Activated naive CD4-positive, alpha-beta T cell treated with anti-CD3 and anti-CD28 coated beads, Interleukin-2, amount 10 ng/mL, durations not matched to agents 7 days and 5 days (primary cell): ENCODE results near the gene NRIP1.

Experiments used
- CTCF ChIA-PET: fragments of 350-600 bp; sonication (Branson Sonifier 250); formaldehyde crosslinking; loops from one replicate; lab custom pipeline; 2021; ENCODE audit warnings: antibody characterized with exemption; lab: Charles Lee
- DNase-seq: peaks from one replicate; pipeline ENCODE4 v3.0.0-alpha.2; 2020
- H3K27ac Mint-ChIP-seq: one replicate; pipeline ENCODE4 v1.8.0; 2021; ENCODE audit warnings: mild to moderate bottlenecking, moderate library complexity, mixed read lengths
- H3K27me3 Mint-ChIP-seq: one replicate; pipeline ENCODE4 v1.8.0; 2021; ENCODE audit warnings: mild to moderate bottlenecking, mixed read lengths
- H3K36me3 Mint-ChIP-seq: one replicate; pipeline ENCODE4 v1.8.0; 2021; ENCODE audit warnings: mixed read lengths
- H3K4me1 Mint-ChIP-seq: one replicate; pipeline ENCODE4 v1.8.0; 2021; ENCODE audit warnings: mixed read lengths
- H3K4me3 Mint-ChIP-seq: one replicate; pipeline ENCODE4 v1.8.0; 2021; ENCODE audit warnings: mild to moderate bottlenecking, moderate library complexity, mixed read lengths
- H3K9me3 Mint-ChIP-seq: one replicate; pipeline ENCODE4 v1.8.0; 2021; ENCODE audit warnings: mixed read lengths

NRIP1 gene

DNA sequence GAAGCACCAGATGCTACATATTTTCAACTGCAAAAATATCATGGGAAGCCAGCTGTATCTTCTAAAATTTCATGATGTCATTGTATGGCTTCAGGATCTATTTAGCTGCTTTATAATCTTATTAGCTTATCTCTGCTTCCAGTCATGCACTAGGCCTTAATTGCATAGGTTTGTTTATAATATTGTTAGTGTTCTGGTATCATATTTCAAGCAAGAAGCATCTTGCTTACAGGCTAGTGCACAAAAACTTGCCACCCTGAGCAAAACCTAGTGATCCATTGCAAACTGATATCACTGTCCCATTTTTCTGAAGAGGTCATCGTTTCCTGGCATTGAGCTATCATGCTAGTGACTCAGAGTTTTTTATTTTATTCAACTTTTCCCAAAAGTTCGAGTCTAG lies 15.7 kb upstream of the NRIP1 start:
- no peaks in the 10 kb centered on the region for H3K27me3 Mint-ChIP-seq
- DNase-seq = no peak
- H3K27ac Mint-ChIP-seq = no peak overlapping the region
- CTCF ChIA-PET = no interaction called here
- no peaks in the 10 kb centered on the region for H3K4me1 Mint-ChIP-seq
- H3K4me3 Mint-ChIP-seq = no peak overlapping the region
- no peaks in the 10 kb centered on the region for H3K36me3 Mint-ChIP-seq
- no peaks in the 10 kb centered on the region for H3K9me3 Mint-ChIP-seq

DNA sequence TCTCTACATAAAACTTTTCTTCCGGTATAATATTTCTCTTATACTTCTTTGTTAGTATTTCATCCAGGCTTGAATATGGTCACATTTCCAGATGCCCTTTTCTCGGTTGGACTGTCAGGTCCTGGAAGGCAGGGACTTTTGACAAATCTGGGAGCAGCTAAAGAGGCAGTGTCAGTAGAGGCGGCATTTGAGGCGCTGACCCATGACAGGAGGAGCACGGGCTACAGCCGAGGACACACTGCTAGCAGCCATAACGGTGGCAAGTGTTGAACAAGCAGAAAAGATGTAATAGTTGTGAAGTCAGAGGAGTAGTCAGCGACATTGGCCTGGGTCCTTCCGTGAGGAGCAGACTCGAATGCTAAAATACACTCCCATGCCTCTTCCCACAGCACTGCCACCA lies 14.5 kb upstream of the NRIP1 start:
- no peaks in the 10 kb centered on the region for H3K4me1 Mint-ChIP-seq
- H3K27me3 Mint-ChIP-seq = no peaks in the 10 kb centered on the region
- DNase-seq = no peak
- H3K36me3 Mint-ChIP-seq = no peaks in the 10 kb centered on the region
- CTCF ChIA-PET = no interaction called here
- no peaks in the 10 kb centered on the region for H3K9me3 Mint-ChIP-seq
- no peak overlapping the region for H3K27ac Mint-ChIP-seq
- H3K4me3 Mint-ChIP-seq = no peak overlapping the region

GRCh38 chr21:15078180-15078579 lies 13.4 kb upstream of the NRIP1 start:
- no peak overlapping the region for H3K27ac Mint-ChIP-seq
- H3K27me3 Mint-ChIP-seq = peaks cover 4% of the 10 kb centered on the region
- no peaks in the 10 kb centered on the region for H3K9me3 Mint-ChIP-seq
- no peaks in the 10 kb centered on the region for H3K36me3 Mint-ChIP-seq
- no peak overlapping the region for H3K4me3 Mint-ChIP-seq
- no peaks in the 10 kb centered on the region for H3K4me1 Mint-ChIP-seq
- DNase-seq = no peak
- CTCF ChIA-PET = no interaction called here

GRCh38 chr21:15077529-15078145 lies 12.8 kb upstream of the NRIP1 start:
- H3K4me3 Mint-ChIP-seq = no peak overlapping the region
- H3K27ac Mint-ChIP-seq = no peak overlapping the region
- no peaks in the 10 kb centered on the region for H3K36me3 Mint-ChIP-seq
- no peak for DNase-seq
- peaks cover 4% of the 10 kb centered on the region for H3K27me3 Mint-ChIP-seq
- no peaks in the 10 kb centered on the region for H3K9me3 Mint-ChIP-seq
- CTCF ChIA-PET = no interaction called here
- no peaks in the 10 kb centered on the region for H3K4me1 Mint-ChIP-seq

DNA sequence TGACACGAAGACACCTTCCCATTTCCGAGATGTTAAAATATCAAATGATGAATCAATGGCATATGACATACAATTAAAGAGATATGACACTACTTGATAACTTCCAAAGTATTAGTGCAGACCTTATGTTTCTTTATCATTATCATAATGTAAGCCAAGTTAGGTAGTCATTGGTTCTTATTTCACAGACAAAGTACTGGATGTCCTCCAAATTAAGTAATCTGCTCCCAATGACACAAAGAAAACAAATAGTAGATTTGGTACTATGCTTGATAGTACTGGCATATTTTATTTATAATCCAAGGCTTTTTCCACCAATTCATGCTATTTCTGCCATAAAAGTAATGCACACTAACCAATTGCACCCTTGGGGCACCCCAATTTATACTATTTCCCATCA lies 11.9 kb upstream of the NRIP1 start:
- Mint-ChIP-seq H3K4me3 (no peak overlapping the region), H3K36me3 (no peaks in the 10 kb centered on the region)
- CTCF ChIA-PET = no interaction called here

GRCh38 chr21:15071009-15071408 lies 6.2 kb upstream of the NRIP1 start:
- CTCF ChIA-PET = no interaction called here
- Mint-ChIP-seq H3K27ac (no peak overlapping the region), H3K9me3 (no peaks in the 10 kb centered on the region)

More for the DNA sequence above, 11.9 kb upstream of the NRIP1 start:
- Mint-ChIP-seq H3K4me1 (no peaks in the 10 kb centered on the region), H3K9me3 (no peaks in the 10 kb centered on the region), H3K27me3 (peaks cover 4% of the 10 kb centered on the region), H3K27ac (no peak overlapping the region)
- DNase-seq = no peak

DNA sequence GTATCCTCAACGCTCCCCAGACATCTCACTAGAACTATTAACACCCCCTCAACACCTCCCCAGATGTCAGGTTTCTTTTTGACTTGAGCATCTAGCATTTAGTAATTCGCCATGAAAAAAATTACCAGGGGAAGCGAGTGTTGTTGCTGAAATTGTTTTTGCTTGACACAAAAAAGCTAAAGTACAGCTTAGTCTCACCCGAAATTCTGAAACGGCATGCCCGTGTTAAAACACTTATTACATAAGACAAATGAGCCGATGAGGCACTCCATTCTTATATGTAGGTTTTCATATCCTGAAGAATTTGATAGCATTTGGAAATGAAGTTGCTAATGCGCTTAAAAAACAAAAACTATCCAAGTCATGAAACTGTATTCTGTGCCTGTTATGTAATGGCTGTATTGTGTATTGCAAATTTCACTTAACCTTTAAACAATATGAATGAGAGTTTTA lies 1.3 kb upstream of the NRIP1 start:
- peaks cover 5% of the 10 kb centered on the region for H3K27me3 Mint-ChIP-seq
- H3K27ac Mint-ChIP-seq = peak overlapping the region; percentile 97
- no peaks in the 10 kb centered on the region for H3K9me3 Mint-ChIP-seq
- no peak for DNase-seq
- H3K4me1 Mint-ChIP-seq = peaks cover 37% of the 10 kb centered on the region
- CTCF ChIA-PET = interaction anchor here (1.7 kb wide), 1 partner anchor 416 kb away, joined by 5 read pairs; no protein-coding TSS in a partner anchor
- H3K4me3 Mint-ChIP-seq = peak overlapping the region; percentile 97
- H3K36me3 Mint-ChIP-seq = peaks cover 6% of the 10 kb centered on the region

More at GRCh38 chr21:15071009-15071408, 6.2 kb upstream of the NRIP1 start:
- no peaks in the 10 kb centered on the region for H3K36me3 Mint-ChIP-seq
- H3K4me1 Mint-ChIP-seq = peaks cover 6% of the 10 kb centered on the region
- H3K27me3 Mint-ChIP-seq = peaks cover 9% of the 10 kb centered on the region
- no peak for DNase-seq
- no peak overlapping the region for H3K4me3 Mint-ChIP-seq

- Mint-ChIP-seq H3K9me3 (no peaks in the 10 kb centered on the region), H3K27ac (peak overlapping the region; percentile 97), H3K27me3 (peaks cover 5% of the 10 kb centered on the region), H3K4me3 (peak overlapping the region; percentile 97), H3K36me3 (peaks cover 6% of the 10 kb centered on the region), H3K4me1 (peaks cover 43% of the 10 kb centered on the region)
- peak; percentile 85 for DNase-seq
- CTCF ChIA-PET = interaction anchor here (1.7 kb wide), 1 partner anchor 417 kb away, joined by 5 read pairs; no protein-coding TSS in a partner anchor
Observed at GRCh38 chr21:15065392-15066122, 757 bp upstream of the NRIP1 start.

DNA sequence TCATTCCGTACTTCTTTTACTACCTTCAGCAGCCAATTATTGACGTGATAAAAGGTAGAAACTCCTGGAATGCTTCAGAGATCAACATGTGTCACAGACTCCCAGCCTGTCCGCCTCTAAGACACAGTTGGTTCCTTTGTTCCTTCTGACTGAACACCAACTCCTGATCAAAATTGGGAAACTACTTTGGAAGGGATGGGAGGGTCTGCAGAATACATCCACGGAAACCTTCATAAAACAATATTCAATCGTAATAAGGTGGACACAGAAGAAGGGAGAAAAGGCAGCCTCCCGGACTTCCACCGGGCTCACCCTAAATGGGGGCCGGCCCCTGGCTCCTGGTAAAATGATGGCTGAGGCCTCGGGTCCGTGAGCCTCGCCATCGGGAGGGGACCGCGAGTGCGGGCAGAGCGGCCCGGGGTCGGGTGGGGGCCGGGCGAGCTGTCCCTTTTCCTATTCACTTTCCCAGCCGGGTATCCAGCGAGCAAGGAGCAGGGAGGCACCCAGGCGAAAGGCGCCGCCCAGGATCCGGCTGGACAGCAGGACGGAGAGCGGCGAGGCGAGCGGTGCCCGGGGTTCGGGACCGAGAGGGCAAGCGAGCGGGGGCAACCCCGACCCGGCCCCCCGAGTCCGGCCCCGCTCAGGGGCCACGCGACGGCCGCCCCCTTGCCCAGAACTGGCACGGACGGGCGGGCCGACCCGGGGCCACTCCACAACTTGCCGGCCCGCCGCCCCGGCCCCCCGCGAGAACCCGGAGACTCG lies 805 bp downstream of the NRIP1 start:
- H3K27me3 Mint-ChIP-seq = peaks cover 5% of the 10 kb centered on the region
- H3K4me3 Mint-ChIP-seq = peak overlapping the region; percentile 81
- no peak for DNase-seq
- H3K27ac Mint-ChIP-seq = peak overlapping the region; percentile 86
- CTCF ChIA-PET = no interaction called here
- H3K9me3 Mint-ChIP-seq = no peaks in the 10 kb centered on the region
- H3K36me3 Mint-ChIP-seq = peaks cover 6% of the 10 kb centered on the region
- H3K4me1 Mint-ChIP-seq = peaks cover 51% of the 10 kb centered on the region

DNA sequence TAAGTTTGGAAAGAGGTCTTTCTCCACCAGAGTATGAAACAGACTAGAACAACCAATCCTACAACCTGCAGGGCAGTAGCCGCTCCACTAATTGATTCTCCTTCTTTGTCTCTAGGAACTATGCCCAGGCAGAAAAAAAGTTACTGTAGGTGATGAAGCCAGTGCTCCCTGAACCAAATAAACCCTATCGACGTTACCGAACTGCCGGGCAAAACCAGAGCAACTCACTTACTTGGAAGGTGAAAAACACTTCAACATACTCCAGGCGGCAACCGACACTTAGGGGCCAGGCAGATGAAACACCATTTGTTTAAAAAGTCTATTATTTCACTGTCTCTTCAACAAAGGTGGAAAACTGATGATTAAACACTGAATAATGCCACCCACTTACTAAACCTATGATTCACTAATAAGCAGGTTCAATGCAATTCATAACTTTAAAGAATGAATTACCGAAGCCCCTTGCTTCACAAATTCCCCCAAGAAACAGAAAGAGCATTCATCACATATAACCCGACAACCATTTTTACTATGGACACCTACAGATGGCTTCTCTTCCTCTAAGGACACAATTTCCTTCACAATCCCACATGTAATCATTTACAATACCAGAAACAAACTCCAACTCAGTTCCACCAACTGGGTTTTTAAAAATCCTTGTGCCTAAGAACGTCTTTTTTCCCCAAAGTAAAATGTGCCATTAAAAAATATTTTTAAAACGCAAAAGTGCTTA lies 1.6 kb downstream of the NRIP1 start:
- Mint-ChIP-seq H3K4me1 (peaks cover 58% of the 10 kb centered on the region), H3K9me3 (no peaks in the 10 kb centered on the region), H3K27ac (peak overlapping the region; percentile 86), H3K36me3 (peaks cover 6% of the 10 kb centered on the region), H3K4me3 (peak overlapping the region; percentile 81), H3K27me3 (peaks cover 5% of the 10 kb centered on the region)
- peak; percentile 38 for DNase-seq
- CTCF ChIA-PET = no interaction called here

DNA sequence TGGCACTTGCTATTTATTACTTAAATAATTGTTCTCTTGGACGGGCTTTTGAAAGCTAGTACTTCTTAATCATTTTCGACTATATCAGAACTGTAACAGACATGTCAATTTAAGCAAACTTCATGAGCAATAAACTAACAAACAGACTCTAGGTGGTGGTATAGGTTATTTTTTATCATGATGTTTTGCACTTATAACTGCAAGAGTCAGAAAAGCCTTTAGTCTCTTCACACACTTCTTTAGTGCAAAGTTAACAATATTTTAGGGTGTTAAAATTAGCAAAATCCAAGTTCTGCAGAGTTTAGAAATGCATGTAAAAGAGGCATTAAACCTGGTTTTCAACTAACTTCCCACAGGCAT lies 2.2 kb downstream of the NRIP1 start:
- Mint-ChIP-seq H3K27ac (peak overlapping the region; percentile 86), H3K4me3 (peak overlapping the region; percentile 81), H3K9me3 (no peaks in the 10 kb centered on the region), H3K27me3 (no peaks in the 10 kb centered on the region), H3K36me3 (peaks cover 6% of the 10 kb centered on the region), H3K4me1 (peaks cover 64% of the 10 kb centered on the region)
- DNase-seq = no peak
- CTCF ChIA-PET = no interaction called here

DNA sequence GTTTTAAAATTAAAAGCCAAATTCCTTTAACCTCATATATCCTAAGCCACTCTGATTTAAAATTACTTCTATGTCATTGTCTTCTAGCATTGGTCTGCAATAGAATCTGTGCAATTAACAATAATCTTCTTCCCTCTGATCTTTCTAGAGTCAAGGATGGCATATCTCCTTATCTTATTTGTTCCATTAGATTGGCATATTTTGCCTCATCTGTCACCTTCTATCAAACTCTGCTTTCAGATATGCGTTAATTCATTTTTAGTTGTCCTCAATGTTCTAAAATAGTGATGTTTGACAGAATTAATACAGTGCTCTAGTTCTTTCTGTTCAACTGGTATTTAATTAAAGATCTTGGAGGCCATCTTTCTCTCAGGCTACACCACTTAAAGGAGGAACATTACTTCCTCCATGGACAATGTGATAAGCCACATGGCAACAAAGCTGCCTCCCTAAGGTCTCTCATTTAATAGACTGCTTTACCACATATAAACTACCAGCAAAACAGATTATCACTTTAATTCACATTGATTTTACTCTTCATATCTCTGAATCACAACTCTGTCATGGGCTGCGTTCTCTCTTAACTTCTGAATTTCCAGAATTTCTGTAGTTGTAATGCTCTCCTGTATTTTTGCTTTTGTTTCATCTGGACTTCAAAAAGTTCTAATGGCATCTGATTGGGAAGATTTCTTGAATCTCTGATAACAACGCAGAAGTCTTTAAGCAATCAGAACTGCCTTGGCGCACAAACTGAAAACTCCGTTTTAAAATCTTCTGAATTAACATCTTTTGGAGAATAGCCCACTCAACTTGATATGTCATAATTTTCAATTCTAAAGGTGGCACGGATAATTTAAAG lies 2.8 kb downstream of the NRIP1 start:
- Mint-ChIP-seq H3K4me3 (no peak overlapping the region), H3K9me3 (no peaks in the 10 kb centered on the region), H3K27me3 (no peaks in the 10 kb centered on the region), H3K27ac (peak overlapping the region; percentile 8), H3K4me1 (peaks cover 68% of the 10 kb centered on the region), H3K36me3 (peaks cover 6% of the 10 kb centered on the region)
- DNase-seq = no peak
- CTCF ChIA-PET = no interaction called here

- DNase-seq = no peak
- H3K27ac Mint-ChIP-seq = no peak overlapping the region
- no peaks in the 10 kb centered on the region for H3K9me3 Mint-ChIP-seq
- CTCF ChIA-PET = no interaction called here
- no peaks in the 10 kb centered on the region for H3K27me3 Mint-ChIP-seq
- peaks cover 73% of the 10 kb centered on the region for H3K4me1 Mint-ChIP-seq
- H3K36me3 Mint-ChIP-seq = peaks cover 6% of the 10 kb centered on the region
- no peak overlapping the region for H3K4me3 Mint-ChIP-seq
Observed at GRCh38 chr21:15061279-15061678, 3.5 kb downstream of the NRIP1 start.
